Hematopoietic multipotent progenitor cell (in vitro differentiated cells): ENCODE data around the gene DYNLL1. TPM values are rescaled to one million over a fixed set of nuclear protein-coding genes. Genes with fewer than 3 reads are reported as not detected.
"Not testable (repeated sequence)": the region's sequence is repeated elsewhere in the genome, so short reads cannot be mapped to it uniquely, and the experiment has no call there.

Source experiments
- DNase-seq, 3 donors: peaks; one replicate each; pipeline ENCODE4 v3.0.0-alpha.2; 2011 to 2015; ENCODE audit warnings: low read depth in 2 of 3, low spot score in 2 of 3
- total RNA-seq: library from RNA; depleted of rRNA; stranded (reverse); fragments of >200 nt; gene quantifications from one replicate; pipeline ENCODE4 v1.2.3, GENCODE V29; 2012

The DYNLL1 gene
- 233 TPM for total RNA-seq

DNA sequence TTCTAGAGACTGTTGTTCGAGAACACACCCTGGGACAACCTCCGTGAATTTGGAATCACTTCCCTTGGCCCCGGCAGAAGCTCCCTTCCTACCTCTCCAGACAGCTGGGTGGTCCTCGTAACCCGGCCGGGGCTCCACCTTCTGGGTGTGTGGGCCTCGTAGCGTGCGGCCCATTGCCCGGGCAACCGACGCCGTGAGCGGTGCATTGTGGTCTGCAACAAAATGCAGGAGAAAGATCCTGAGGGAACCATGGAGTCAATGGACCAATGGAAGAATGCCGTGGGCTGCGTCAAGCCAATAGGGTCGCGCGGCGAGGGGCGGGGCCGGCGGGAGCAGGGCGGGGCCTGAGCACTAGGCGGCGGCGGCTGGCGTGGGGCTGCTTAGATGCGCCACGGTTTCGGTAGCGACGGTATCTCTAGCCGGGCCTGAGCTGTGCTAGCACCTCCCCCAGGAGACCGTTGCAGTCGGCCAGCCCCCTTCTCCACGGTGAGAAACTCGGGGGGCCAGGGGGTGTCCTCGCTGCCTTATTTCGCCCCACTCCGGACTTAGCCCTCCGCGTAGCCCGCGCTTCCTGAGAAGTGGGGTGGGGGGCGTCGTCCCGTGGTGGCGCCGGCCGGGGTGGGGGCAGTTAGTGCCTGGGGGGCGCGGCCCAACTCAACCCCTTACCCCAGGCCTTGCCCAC, at the start of gene DYNLL1:
TSS of gene DYNLL1 (plus strand) at position 383 of the 682 bp plus-strand sequence. CDS start 309 bp downstream, outside the sequence.
- peak; percentile 93 to 98 (median 96) for DNase-seq

- DNase-seq: not testable (repeated sequence)
These were observed 49.1 kb upstream of the DYNLL1 start for GRCh38 chr12:120446844-120447178.

DNA sequence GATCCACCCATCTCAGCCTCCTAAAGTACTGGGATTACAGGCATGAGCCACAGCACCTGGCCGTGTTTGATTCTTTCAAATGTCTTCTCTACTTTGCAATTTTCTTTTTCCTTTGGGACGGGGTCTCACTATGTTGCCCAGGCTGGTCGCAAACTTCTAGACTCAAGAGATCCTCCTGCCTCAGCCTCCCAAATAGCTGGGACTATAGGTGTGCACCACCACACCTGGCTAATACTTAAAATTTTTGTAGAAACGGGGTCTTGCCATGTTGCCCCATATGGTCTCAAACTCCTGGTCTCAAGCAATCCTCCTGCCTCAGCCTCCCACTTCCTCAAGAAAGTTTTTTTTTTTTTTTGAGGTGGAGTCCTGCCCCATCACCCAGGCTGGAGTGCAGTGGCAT, 47.9 kb upstream of the DYNLL1 start:
- no peak for DNase-seq

DNA sequence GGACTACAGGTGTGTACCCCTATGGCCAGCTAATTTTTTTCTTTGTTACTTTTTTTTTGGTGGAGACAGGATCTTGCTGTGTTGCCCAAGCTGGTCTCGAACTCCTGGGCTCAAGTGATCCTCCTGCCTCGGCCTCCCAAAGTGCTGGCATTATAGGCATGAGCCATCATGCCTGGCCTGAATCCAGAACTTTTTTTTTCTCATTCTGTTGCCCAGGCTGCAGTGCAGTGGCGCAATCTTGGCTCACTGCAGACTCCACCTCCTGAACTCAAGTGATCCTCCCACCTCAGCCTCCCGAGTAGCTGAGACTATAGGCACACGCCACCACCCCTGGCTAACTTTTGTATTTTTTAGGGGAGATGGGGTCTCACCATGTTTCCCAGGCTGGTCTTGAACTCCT, 43.4 kb upstream of the DYNLL1 start:
- not testable (repeated sequence) for DNase-seq

DNA sequence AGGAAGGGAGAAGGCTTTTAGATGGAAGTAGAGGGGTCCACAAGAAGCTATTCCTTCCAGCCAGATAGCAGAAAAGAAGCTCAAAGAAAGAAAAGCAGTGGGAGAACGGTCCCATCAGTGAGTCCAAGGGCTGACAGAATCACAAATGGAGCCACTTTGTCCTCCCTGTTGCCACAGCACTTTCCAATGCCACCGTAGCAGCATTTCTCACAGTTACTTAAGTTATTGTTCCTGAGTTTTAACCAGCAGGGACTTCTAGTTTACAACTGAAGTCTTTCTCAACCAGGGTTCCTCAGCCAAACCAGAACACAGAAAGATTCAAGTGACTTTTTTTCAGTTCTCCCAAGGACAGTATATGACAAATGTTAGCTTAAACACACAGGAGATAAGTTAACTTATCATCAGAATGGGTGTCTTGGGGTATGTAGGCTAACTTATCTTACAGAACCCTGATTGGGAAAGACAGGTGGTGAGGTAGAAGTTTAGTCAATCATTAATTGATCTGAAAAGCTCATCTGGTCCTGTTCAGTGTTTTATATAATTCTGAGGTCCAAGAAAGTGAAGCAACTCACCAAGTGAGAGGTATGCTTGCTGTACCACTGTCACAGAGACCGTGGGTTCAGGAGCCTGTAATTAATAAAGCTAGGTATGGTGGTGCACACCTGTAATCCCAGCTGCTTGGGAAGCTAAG, 42.7 kb upstream of the DYNLL1 start:
- DNase-seq: no peak

GRCh38 chr12:120453977-120454376, 41.9 kb upstream of the DYNLL1 start:
- DNase-seq: peak in 1 of 3 donors; percentile 53

DNA sequence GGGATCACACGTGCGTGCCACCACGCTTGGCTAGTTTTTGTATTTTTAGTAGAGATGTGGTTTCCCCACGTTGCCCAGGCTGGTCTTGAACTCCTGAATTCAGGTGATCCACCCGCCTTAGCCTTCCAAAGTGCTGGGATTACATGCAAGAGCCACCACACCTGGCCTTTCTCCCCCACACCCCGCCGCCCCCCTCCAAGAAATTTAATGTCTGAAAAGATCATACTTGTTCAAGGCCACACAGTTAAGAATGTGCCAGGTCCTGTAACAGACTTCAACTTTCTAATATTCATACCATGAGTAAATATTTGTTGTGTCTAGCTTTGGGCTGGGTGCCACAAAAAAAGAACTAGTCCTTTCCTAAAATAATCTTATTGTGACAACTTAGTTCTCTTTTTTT, 40.6 kb upstream of the DYNLL1 start:
- DNase-seq: no peak

DNA sequence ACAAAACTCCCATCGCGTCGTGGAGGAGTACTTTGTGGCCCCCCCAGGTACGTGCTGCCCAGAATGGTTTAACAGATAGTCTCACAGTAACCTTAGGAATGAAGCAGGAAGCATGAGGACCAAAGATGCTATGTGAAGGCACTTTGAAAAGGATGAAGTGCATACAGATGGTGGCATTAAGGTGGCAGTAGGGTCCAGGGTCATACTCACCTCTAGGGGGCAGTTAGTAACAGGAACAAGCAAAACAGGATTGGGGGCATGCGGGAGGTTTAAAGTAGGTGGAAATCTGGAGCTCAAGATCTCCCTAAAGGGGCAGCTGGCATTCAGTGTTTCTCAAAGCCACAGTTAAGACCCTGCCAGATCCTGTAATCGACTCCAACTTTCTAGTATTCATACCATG, 38.8 kb upstream of the DYNLL1 start:
- DNase-seq: peak in 2 of 3 donors; percentile 35 to 54

DNA sequence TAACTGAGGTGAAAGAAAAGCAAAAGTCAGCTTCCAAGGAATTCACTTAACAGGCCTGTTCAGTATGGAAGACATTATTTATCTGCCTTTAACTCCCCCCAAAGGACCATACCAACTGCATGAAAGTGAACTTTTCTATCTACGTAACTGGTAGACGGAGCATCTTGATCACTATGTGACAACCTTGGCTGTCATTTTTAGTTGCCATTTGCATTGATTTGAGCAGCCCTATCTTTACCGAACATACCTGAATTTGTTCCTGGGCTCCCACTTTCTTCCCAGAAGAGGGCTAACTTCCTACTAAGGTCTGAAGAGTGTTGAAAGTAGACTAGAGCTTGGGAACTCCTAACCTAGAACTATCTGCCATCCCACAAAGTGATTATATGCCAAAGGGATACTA, 35.8 kb upstream of the DYNLL1 start:
- no peak for DNase-seq

DNA sequence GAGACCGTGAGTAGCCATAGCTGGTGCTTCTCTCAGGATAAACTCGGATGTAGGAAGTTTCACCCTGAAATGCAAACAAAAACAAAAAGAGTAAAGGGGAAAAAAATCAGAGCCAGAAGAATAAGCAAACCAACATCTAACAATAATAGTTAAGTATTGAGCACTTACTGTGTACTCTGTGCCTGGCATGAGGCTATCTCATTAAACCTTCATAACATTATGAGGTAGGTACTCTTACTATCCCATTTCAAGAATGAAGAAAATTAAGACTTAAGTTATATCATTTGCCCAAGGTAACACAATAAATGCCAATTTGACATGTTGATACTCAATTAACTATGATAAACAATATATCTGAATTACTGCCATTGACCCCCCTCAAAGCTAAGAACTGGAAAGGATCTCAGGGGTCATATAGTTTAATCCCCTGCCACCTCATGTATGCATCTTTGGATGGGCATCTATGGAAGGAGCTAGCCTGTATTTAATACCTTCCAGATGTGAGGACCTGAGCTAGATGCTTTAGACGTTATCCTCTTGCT, 33.7 kb upstream of the DYNLL1 start:
- no peak for DNase-seq

- DNase-seq: no peak
These were observed 32.2 kb upstream of the DYNLL1 start for GRCh38 chr12:120463712-120464111.

DNA sequence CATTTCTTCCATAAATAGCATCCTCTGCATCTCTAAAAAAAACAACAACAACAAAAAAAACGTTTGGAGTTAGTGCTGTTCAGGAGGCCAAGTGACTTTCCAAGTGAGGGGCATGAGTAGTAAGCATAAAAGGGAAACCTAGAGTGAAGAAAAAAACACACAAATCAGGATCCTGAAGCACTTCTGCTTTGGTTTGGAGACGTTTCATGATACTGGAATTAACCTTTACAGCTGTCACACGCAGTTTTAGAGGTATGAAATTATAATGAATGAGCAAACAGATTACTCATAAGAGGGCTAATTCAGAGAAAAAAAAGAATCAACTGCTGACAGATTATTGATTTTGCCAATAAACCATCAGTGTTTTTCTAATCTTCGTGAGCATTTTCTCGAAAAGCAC, 30.2 kb upstream of the DYNLL1 start:
- no peak for DNase-seq

DNA sequence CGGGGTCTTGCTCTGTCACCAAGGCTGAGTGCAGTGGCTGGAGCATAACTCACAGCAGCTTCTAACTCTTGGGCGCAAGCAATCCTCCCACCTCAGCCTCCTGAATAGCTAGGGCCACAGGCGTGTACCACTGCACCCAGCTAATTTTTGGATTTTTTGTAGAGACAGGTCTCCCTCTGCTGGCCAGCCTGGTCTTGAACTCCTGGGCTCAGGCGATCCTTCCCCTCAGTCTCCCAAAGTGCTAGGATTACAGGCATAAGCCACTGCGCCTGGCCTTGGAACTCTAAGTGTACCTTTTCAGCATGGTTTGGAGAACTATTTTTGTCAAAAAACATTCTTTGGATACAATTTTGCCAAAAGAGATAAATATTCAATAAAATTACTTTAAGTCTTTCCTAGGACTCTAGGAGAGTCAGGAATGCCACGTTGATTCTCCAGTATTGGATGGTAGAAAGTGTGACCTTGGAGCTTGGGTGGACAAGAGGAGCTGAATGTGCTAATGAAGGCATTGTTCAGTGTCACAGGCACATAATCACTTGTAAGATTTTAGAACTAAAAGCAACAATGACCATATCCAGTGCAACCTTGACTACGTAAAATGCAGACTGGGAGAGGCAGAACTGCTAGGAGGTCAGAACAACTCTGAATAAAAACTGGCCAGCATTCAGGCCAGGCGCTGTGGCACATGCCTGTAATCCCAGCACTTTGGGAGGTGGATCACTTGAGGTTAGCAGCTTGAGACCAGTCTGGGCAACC, 29.2 kb upstream of the DYNLL1 start:
- peak in 2 of 3 donors; percentile 62 to 74 for DNase-seq

- DNase-seq: no peak
These were observed 28.5 kb upstream of the DYNLL1 start for GRCh38 chr12:120467439-120467838.

DNA sequence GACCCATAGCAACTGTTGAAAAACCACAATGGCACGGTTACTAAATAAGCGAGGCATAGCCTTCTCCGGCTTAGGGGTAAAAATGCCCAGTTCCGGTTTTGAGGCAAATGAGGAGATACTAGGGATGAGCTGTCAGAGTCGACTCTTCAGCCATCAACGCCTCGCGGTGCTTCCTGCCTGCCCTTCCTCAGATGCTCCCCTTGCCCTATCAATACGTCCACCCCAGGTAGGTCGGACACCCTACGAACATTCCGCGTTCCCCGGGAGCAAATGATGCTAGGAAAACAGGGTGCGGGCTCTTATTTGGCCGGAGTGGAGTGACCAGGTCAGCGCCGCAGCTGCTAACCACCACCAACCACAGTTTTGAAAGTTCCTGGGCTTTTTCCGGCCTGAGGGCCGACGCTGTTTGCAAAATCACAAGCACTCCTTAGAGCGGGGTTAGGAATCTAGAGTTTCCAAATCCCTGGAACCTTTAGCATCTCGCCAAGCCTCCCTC, 27.5 kb upstream of the DYNLL1 start:
- DNase-seq: no peak

DNA sequence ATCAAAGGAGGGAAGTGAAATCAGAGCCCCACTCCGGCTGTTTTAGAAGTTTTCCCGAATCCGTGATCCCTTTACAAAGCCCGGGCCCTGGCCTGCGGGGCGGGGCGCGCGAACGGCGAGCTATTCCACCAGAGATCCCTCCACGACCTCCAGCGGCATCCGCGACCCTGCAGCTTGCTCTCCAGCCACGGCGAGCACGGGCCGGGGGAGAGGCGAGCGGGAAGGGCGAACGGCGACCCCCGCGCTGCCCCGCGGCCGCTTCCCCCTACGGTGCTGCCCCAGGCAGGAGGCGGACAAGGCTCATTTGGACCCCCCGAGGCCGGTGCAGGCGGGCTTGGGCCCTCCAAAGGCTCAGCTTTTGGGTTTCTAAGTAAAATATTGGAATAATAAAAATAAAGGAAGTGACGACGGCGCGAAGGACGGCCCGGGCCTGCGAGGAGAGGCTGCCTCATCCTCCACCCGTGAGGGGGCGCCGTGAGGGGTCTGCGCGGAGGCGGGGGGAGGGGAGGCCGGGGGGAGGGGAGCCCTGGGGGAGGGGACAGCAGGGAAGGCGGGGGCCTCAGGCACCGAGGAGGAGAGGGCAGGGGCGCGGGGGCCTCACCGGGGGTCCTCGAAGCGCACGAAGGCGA, 27.0 kb upstream of the DYNLL1 start:
- peak in 2 of 3 donors; percentile 60 to 76 for DNase-seq

GRCh38 chr12:120469450-120470149, 26.3 kb upstream of the DYNLL1 start, which contains the start of gene SRSF9:
Gene SRSF9, minus strand, starts transcription at chr12:120469748. Its CDS starts 139 bp downstream, at chr12:120469609.
- DNase-seq: peak; percentile 98 to 99 (median 99)

GRCh38 chr12:120470150-120470784, 25.6 kb upstream of the DYNLL1 start:
- DNase-seq: no peak

- no peak for DNase-seq
These were observed 23.4 kb upstream of the DYNLL1 start for GRCh38 chr12:120472521-120472920.
